ENCODE results near the gene LELP1.

GRCh38 chr1:153253076-153253475 lies 49.8 kb downstream of the LELP1 start:
- no peak for TF ChIP-seq EZH2 (optimal IDR thresholded peaks at IDR 0.05; ENCODE audit: low read depth, low read length)
- no peak for TF ChIP-seq CTCF (IDR thresholded peaks at IDR 0.05; ENCODE audit: low read length)
- no peak for TF ChIP-seq EZH2phosphoT487 (IDR thresholded peaks at IDR 0.05; ENCODE audit: low read length)

All from MM.1S (cell line).